Adrenal gland (tissue), 5 donors: ENCODE data around the gene ALDH16A1.

Experiments used
- POLR2A ChIP-seq, 2 donors: fragments of 450-650 bp; IDR thresholded peaks; one replicate each; pipeline ENCODE4 v1.6.1; 2017; ENCODE audit warnings: antibody characterized with exemption in 2 of 2, mild to moderate bottlenecking in 2 of 2, moderate library complexity in 1 of 2
- TF ChIP-seq, protein P1 (sequence below), 6 experiments: fragments of 450-650 bp in 4 of 6; fragments of 200-600 bp in 2 of 6; sonication (generic) in 1 of 6; IDR thresholded peaks; 1 replicate in 5 of 6; 2 replicates in 1 of 6; pipeline versions ENCODE4 v1.5.1 to v1.8.0; 2016 to 2021; ENCODE audit warnings: antibody characterized with exemption in 6 of 6, mild to moderate bottlenecking in 2 of 6, moderate library complexity in 1 of 6
- donor health status: DM: no; HTN: no; CAD: no.

DNA sequence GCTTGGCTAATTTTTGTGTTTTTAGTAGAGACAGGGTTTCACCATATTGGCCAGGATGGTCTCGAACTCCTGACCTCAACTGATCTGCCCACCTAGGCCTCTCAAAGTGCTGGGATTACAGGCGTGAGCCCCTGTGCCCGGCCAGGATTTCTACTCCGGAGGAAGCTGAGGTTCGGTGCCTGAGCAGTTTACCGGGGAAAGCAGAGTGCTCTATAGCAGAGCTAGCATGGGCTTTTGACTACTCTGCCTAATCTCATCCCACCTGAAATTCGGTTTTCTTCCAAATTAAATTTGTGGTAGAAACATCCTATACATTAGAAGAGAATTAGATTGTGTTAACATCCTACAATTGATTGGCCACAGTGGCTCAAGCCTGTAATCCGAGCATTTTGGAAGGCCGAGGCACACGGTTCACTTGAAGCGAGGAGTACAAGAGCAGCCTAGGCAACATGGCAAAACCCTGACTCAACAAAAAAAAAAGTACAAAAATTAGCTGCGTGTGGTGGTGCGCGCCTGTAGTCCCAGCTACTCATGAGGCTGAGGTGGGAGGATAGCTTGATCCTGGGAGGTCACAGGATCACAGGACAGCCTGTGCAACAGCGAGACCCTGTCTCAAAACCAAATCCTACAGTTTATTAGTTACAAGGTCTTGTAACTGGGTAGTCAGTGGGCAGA lies 36.0 kb downstream of the ALDH16A1 start:
- TF ChIP-seq POLR2A (IDR thresholded peaks at IDR 0.05), result no peak
- TF ChIP-seq, protein P1, sequence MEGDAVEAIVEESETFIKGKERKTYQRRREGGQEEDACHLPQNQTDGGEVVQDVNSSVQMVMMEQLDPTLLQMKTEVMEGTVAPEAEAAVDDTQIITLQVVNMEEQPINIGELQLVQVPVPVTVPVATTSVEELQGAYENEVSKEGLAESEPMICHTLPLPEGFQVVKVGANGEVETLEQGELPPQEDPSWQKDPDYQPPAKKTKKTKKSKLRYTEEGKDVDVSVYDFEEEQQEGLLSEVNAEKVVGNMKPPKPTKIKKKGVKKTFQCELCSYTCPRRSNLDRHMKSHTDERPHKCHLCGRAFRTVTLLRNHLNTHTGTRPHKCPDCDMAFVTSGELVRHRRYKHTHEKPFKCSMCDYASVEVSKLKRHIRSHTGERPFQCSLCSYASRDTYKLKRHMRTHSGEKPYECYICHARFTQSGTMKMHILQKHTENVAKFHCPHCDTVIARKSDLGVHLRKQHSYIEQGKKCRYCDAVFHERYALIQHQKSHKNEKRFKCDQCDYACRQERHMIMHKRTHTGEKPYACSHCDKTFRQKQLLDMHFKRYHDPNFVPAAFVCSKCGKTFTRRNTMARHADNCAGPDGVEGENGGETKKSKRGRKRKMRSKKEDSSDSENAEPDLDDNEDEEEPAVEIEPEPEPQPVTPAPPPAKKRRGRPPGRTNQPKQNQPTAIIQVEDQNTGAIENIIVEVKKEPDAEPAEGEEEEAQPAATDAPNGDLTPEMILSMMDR (IDR thresholded peaks at IDR 0.05), result no peak
